Measurements from ENCODE around the gene CHTF8.

Gene CHTF8

DNA sequence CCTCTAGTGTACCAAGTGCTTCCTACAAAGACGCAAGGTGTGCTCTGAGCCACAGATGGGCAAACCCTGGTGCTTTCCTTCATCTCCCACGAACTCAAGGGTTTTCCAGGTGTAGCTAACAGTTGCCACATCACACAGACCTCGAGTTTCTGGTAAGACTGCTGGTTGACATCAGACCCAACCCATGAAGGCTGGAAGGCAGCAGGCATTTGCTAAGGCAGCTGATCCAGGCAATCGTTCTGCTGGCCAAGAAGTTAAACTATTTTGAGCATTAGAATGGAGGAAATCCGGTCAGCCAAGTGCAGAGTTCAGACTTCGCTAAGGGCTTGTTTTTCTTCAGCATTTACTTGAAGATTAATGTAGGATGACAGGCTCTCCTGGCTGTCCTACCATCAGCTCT is 15.5 kb downstream of the CHTF8 start:
- TF ChIP-seq YY1 (IDR thresholded peaks at IDR 0.05; ENCODE audit: low read depth) (no peak), ZBTB7A (IDR thresholded peaks at IDR 0.05; ENCODE audit: low read depth) (no peak), CEBPB (IDR thresholded peaks at IDR 0.05) (no peak), TCF12 (IDR thresholded peaks at IDR 0.05; ENCODE audit: low read depth) (no peak), NFIC (IDR thresholded peaks at IDR 0.05) (no peak), CREB1 (IDR thresholded peaks at IDR 0.05; ENCODE audit: low read depth) (no peak), TEAD4 (IDR thresholded peaks at IDR 0.05) (no peak), EGR1 (IDR thresholded peaks at IDR 0.05) (no peak), TAF1 (IDR thresholded peaks at IDR 0.05; ENCODE audit: low read depth) (no peak), EP300 (IDR thresholded peaks at IDR 0.05; ENCODE audit: borderline replicate concordance) (no peak), RAD21 (IDR thresholded peaks at IDR 0.05; ENCODE audit: low read depth) (no peak), FOXM1 (IDR thresholded peaks at IDR 0.05; ENCODE audit: borderline replicate concordance, low read depth) (no peak)
- TF ChIP-seq, protein P1, sequence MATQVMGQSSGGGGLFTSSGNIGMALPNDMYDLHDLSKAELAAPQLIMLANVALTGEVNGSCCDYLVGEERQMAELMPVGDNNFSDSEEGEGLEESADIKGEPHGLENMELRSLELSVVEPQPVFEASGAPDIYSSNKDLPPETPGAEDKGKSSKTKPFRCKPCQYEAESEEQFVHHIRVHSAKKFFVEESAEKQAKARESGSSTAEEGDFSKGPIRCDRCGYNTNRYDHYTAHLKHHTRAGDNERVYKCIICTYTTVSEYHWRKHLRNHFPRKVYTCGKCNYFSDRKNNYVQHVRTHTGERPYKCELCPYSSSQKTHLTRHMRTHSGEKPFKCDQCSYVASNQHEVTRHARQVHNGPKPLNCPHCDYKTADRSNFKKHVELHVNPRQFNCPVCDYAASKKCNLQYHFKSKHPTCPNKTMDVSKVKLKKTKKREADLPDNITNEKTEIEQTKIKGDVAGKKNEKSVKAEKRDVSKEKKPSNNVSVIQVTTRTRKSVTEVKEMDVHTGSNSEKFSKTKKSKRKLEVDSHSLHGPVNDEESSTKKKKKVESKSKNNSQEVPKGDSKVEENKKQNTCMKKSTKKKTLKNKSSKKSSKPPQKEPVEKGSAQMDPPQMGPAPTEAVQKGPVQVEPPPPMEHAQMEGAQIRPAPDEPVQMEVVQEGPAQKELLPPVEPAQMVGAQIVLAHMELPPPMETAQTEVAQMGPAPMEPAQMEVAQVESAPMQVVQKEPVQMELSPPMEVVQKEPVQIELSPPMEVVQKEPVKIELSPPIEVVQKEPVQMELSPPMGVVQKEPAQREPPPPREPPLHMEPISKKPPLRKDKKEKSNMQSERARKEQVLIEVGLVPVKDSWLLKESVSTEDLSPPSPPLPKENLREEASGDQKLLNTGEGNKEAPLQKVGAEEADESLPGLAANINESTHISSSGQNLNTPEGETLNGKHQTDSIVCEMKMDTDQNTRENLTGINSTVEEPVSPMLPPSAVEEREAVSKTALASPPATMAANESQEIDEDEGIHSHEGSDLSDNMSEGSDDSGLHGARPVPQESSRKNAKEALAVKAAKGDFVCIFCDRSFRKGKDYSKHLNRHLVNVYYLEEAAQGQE (IDR thresholded peaks at IDR 0.05; ENCODE audit: low read depth): no peak
- TF ChIP-seq, protein P2, sequence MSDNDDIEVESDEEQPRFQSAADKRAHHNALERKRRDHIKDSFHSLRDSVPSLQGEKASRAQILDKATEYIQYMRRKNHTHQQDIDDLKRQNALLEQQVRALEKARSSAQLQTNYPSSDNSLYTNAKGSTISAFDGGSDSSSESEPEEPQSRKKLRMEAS (IDR thresholded peaks at IDR 0.05): no peak
- TF ChIP-seq, protein P3, sequence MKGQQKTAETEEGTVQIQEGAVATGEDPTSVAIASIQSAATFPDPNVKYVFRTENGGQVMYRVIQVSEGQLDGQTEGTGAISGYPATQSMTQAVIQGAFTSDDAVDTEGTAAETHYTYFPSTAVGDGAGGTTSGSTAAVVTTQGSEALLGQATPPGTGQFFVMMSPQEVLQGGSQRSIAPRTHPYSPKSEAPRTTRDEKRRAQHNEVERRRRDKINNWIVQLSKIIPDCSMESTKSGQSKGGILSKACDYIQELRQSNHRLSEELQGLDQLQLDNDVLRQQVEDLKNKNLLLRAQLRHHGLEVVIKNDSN (IDR thresholded peaks at IDR 0.05): no peak

DNA sequence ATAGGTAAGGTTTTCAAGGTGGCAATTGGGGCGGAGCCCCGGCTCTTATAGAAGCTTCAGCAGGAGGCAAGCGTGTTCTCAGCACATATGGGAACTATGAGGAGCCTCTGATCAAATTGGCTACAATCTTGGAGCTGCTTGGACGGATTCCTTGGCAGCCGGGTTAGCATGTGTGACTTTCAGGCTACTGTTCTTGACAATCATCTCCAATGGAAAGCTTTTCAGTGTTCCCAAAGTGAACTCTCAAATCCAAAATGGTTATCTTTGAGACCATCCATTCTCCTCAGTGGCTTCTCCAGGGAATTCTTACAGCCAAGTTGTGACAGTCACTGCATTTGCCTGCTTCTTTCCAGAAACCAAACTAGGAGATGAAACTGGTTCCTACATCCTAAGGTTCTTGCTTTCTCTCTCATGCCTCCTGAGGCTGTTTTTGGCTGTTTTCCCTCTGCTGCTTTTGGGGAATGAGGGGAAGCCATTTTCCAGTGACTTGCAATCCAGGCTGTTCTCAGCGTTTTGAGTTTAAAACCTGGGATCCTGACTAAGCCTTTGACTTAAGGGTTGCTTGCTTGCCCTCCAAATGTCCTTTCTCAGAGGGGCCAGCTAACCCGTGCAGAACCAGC is 16.0 kb downstream of the CHTF8 start:
- no peak for TF ChIP-seq TAF1 (IDR thresholded peaks at IDR 0.05; ENCODE audit: low read depth)
- no peak for TF ChIP-seq TCF12 (IDR thresholded peaks at IDR 0.05; ENCODE audit: low read depth)

DNA sequence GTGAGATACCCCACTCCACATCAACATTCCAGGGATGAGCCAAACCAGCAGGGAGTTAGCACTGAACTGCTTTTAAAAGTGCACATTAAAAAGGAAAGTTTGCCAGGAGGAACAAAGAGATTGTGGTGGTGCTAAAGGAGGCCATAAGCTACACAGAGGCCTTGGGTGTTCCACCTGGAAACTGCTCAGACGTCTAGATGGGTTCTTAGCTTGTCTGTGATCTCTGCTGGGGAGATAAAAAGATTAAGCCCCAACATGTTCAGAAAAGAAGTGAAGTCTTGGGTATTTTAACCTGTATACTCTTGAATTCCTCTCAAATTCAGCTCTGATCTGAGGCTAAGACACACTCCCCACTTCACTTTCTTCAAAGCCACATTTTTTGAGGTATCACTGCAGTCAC is 16.6 kb downstream of the CHTF8 start:
- TF ChIP-seq EP300 (IDR thresholded peaks at IDR 0.05; ENCODE audit: borderline replicate concordance) (no peak), ZBTB7A (IDR thresholded peaks at IDR 0.05; ENCODE audit: low read depth) (no peak), YY1 (IDR thresholded peaks at IDR 0.05; ENCODE audit: low read depth) (no peak), CREB1 (IDR thresholded peaks at IDR 0.05; ENCODE audit: low read depth) (no peak), TCF12 (IDR thresholded peaks at IDR 0.05; ENCODE audit: low read depth) (no peak), TAF1 (IDR thresholded peaks at IDR 0.05; ENCODE audit: low read depth) (no peak), CEBPB (IDR thresholded peaks at IDR 0.05) (no peak)
- TF ChIP-seq, protein P2 (IDR thresholded peaks at IDR 0.05): no peak
- TF ChIP-seq, protein P1 (IDR thresholded peaks at IDR 0.05; ENCODE audit: low read depth): no peak

DNA sequence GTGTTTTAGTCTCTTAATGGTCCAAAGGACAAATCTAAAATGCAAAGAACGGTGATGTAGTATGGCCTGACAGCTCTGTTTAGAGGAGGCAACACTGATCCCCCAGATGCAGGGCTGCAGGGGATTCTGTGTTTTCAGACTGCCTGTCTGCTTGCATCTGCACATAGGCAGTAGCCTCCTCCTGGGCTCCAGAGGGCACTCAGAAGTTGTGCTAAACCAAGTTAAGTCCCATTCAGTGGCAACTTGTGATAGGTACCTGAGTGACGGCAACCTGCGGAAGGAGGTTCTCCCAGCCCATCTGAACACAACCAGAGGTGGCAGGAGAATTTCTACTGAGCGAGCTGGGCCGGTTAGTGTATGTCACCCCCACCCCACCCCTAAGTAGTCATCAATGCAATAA is 17.0 kb downstream of the CHTF8 start:
- no peak for TF ChIP-seq EGR1 (IDR thresholded peaks at IDR 0.05)

DNA sequence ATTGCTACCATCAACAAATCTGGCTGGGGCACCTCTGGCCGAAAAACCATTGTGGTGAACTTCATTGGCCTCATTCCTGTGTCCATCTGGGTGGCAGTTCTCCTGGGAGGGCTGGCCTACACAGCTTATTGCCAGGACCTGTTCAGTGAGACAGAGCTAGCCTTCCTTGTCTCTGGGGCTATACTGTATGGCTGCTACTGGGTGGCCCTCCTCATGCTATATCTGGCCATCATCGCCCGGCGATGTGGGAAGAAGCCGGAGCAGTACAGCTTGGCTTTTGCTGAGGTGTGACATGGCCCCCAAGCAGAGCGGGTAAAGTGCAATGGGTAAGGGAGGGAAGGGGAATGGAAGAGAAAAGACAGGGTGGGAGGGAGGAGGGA is 17.4 kb downstream of the CHTF8 start:
- no peak for TF ChIP-seq CREB1 (IDR thresholded peaks at IDR 0.05; ENCODE audit: low read depth)
- no peak for TF ChIP-seq NFIC (IDR thresholded peaks at IDR 0.05)
- TF ChIP-seq, protein P3 (IDR thresholded peaks at IDR 0.05): no peak
- TF ChIP-seq, protein P2 (IDR thresholded peaks at IDR 0.05): no peak
- no peak for TF ChIP-seq TCF12 (IDR thresholded peaks at IDR 0.05; ENCODE audit: low read depth)
- TF ChIP-seq YY1 (IDR thresholded peaks at IDR 0.05; ENCODE audit: low read depth): no peak
- TF ChIP-seq CEBPB (IDR thresholded peaks at IDR 0.05): no peak
- TF ChIP-seq TEAD4 (IDR thresholded peaks at IDR 0.05): no peak
- no peak for TF ChIP-seq RAD21 (IDR thresholded peaks at IDR 0.05; ENCODE audit: low read depth)
- no peak for TF ChIP-seq ZBTB7A (IDR thresholded peaks at IDR 0.05; ENCODE audit: low read depth)
- TF ChIP-seq EGR1 (IDR thresholded peaks at IDR 0.05): no peak
- TF ChIP-seq, protein P1 (IDR thresholded peaks at IDR 0.05; ENCODE audit: low read depth): no peak
- no peak for TF ChIP-seq EP300 (IDR thresholded peaks at IDR 0.05; ENCODE audit: borderline replicate concordance)
- no peak for TF ChIP-seq FOXM1 (IDR thresholded peaks at IDR 0.05; ENCODE audit: borderline replicate concordance, low read depth)

Measured in Ishikawa (cell line).